HG03565 (cell line): Measurements from ENCODE around the gene PEX1.
A peak's percentile ranks its signal among the peaks of the same experiment; 100 is the strongest.
"Not testable (repeated sequence)": the region's sequence is repeated elsewhere in the genome, so short reads cannot be mapped to it uniquely, and the experiment has no call there.

Experiments
- ATAC-seq: cut with Tn5 transposase; IDR thresholded peaks from one replicate; pipeline ENCODE4 v1.9.1; 2021; ENCODE audit warnings: mild to moderate bottlenecking, moderate library complexity; ENCODE audit not compliant: unreplicated experiment

Gene PEX1

GRCh38 chr7:92528188-92528957 lies at the start of gene PEX1, which contains the start of gene RBM48:
PEX1 (minus strand) TSS chr7:92528520; CDS start chr7:92528435, 85 bp downstream.
RBM48 (plus strand) TSS chr7:92528795; CDS start chr7:92528814, 19 bp downstream.
- peak; percentile 92 for ATAC-seq

DNA sequence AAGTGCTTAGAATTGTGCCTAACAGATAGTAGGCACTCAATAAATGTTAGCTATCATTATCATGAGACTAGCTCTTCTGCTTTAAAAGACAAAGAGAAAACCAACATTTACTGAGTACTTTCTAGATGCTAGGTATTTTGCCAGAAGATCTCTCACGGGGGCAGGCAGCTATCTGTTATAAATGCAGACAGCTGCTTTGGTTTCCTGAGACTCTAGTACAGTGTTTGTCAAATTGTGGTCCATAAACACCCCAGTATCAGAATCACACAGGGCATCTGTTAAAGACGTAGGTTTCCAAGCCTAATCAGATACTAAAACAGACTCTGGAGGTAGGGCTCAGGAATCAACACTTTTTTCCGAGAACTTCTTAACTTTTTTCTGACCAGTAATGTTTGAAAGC lies 48.0 kb upstream of the PEX1 start:
- ATAC-seq: no peak

DNA sequence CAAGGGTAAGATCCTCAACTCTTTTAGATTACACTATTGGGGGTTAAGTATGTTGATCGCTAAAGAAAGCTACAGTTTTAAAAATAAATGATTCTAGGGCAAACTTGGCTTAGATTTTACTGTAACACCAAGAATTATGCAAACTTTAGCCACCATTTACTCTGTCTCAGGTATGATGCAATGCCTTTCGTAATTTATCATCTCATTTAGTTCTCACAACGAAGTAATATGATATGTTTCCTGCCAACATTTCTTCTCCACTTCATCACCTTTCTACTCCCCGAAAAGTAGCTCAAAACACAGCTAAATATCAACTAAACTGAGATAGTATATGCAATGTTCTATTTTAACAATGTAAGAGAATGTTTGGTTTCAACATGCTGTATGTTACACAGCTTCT lies 40.8 kb upstream of the PEX1 start:
- no peak for ATAC-seq

DNA sequence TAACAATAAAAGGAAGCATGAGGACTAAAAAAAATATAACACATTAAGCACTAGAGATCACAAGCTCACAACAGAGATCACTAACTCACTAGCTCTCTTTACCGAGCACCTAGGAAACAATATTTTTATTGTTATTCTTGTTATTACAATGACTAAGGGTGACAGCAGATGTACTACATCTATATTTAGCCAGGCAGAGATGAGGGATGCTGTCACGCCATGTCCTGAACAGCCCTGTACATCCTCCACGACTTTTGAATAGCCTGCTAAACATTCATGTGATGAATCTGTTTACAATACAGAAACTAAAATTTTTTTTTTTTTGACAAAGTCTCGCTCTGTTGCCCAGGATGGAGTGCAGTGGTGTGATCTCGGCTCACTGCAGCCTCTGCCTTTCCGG lies 39.1 kb upstream of the PEX1 start:
- no peak for ATAC-seq

DNA sequence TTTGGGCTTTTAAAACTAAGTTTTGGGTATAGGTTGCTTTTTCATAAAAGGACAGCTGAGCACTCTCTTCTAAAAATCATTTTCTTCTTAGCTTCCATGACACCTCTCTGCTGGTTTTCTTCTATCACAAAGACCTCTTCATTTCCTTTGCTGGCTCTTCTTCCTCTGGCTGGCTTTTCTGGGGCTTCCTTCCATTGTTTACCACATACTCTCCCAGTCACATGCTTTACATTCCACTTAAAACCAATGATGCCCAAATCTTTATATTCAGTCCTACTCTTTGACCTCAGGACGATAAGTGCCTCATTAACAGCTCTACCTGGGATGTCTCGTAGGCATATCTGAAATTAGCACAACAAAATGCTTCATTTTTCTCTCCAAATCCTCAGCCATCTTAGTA lies 35.0 kb upstream of the PEX1 start:
- no peak for ATAC-seq

DNA sequence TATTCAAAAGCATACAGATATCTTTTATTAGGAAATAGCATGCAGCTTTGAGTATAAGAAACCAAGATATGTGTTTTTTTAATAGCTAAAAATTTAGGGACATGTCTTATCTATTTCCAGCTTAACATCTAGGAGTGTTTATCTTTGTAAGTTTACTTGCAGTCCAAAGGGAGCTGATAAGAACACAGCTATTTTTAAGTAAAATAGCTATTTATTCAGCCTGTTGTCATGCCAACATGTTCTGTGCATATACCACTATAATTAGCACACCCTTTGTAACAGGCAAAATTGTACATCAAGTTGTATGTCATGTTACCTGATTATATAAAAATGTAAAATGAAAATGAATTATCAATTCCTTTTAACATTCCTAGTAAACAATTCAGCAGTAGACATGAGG lies 32.3 kb upstream of the PEX1 start:
- ATAC-seq: no peak

GRCh38 chr7:92557808-92558362 lies 29.6 kb upstream of the PEX1 start:
- no peak for ATAC-seq

- no peak for ATAC-seq
These were observed 28.9 kb upstream of the PEX1 start for GRCh38 chr7:92557249-92557648.

- ATAC-seq: no peak
These were observed 21.9 kb upstream of the PEX1 start for GRCh38 chr7:92550194-92550593.

DNA sequence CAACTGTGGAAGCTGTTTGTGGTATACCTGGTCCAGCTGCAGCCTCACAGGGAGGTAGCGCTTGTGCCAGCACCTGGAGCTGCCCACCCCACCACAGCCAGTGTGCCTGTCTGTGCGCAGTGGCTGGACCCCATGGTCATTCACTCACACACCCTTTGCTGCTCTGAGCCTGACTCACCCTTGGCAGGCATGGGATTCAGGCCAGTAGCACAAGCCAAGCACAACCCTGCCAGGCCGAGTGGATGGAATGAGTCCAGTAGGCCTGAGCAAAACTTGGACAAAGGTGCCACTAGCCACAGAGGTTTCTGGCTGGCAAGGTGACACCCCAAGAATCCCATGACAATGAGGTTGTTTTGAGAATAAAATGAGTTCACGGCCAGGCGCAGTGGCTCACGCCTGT lies 19.3 kb upstream of the PEX1 start:
- no peak for ATAC-seq

DNA sequence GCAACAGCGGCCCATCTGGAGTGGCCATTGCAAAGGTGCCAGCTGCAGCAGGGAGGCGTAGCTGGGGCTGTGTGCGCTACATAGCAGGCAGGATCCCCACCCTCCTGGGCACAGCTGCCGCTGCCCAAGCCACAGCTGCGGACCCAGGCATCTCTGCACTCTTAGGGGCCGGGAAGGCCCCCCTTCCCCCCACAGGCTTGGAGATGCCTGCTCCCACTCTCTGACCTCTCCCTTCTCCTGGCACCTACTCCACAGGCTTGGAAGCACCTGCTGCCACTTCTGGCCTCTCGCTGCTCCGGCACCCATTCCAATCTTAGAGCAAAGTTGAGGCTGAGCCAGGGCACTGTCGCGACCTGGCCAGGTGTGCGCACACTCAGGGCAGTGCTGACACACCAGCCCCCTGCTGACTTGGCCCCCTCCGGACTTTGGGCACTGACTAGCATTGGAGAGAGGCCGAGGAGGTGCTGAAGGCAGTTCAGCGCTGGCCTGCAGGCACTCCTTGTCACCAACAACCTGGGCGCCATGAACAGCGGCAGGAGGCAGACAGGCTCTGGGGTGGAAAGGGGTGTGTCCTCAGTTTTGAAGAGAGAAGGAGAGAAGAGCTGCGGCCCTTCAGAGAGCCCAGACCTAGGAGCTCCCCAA lies 18.7 kb upstream of the PEX1 start:
- no peak for ATAC-seq

DNA sequence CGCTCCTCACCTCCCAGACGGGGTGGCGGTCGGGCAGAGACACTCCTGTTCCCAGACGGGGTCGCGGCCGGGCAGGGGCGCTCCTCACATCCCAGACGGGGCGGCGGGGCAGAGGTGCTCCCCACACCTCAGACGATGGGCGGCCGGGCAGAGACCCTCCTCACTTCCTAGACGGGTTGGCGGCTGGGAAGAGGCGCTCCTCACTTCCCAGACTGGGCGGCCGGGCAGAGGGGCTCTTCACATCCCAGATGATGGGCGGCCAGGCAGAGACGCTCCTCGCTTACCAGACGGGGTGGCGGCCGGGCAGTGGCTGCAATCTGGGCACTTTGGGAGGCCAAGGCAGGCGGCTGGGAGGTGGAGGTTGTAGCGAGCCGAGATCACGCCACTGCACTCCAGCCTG lies 16.8 kb upstream of the PEX1 start:
- ATAC-seq: not testable (repeated sequence)

DNA sequence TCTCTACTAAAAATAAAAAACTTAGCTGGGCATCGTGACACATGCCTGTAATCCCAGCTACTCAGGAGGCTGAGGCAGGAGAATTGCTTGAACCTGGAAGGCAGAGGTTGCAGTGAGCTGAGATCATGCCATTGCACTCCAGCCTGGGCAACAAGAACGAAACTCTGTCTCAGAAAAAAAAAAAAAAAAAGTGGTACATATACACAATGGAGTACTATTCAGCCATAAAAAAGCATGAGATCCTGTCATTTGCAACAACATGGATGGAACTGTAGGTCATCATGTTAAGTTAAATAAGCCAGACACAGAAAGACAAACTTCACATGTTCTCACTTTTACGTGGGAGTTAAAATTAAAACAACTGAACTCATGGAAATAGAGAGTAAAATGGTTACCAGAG lies 15.2 kb upstream of the PEX1 start:
- not testable (repeated sequence) for ATAC-seq

DNA sequence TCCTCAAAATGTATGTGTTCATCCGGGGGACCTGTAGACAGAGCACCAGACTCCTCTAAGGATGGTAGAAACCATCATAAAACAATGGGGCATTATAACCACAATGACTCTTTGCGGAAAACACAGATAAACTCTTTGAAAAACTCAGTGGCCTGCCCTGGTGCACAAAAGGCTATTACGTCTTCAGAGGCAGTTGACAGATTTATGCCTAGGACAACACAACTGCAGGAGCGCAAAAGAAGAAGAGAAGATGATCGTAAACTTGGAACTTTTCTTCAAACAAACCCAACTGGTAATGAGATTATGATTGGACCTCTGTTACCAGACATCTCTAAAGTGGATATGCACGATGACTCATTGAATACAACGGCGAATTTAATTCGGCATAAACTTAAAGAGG lies 6.3 kb upstream of the PEX1 start:
- no peak for ATAC-seq

GRCh38 chr7:92528958-92529264 lies 591 bp upstream of the PEX1 start:
- ATAC-seq: no peak

GRCh38 chr7:92527300-92528187 lies 776 bp downstream of the PEX1 start:
- ATAC-seq: peak; percentile 31

GRCh38 chr7:92523110-92523509 lies 5.2 kb downstream of the PEX1 start:
- no peak for ATAC-seq

- ATAC-seq: no peak
These were observed 8.3 kb downstream of the PEX1 start for GRCh38 chr7:92520024-92520423.

DNA sequence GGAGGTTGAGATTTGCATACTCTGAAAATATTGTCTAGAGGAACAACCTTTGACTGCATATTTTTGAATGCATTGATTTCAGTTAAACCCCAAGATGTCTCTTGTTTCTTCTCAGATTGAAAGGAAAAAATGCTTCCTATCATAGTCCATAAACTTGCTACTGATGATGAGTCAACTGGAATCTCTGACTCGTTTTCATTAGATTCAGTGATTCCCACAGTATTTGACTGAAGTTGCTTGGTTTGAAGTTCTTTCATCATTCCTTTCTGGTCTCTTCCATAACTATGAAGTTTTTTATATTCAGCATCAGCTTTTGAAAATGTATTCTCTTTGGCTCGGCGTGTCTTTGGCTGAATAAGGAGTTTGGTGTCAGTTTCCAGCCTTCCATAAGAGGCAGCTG lies 10.7 kb downstream of the PEX1 start:
- no peak for ATAC-seq

- ATAC-seq: no peak
These were observed 15.0 kb downstream of the PEX1 start for GRCh38 chr7:92513167-92513902.

GRCh38 chr7:92508946-92509345 lies 19.4 kb downstream of the PEX1 start:
- no peak for ATAC-seq
